ENCODE data around the gene IYD.
A peak's percentile ranks its signal among the peaks of the same experiment; 100 is the strongest.

The IYD gene

GRCh38 chr6:150327117-150327774, 41.6 kb upstream of the IYD start:
- TF ChIP-seq CTCF (conservative IDR thresholded peaks at IDR 0.05) = no peak
- H3K27ac ChIP-seq = no peak overlapping the region

- no peak overlapping the region for H3K27ac ChIP-seq
- TF ChIP-seq CTCF (conservative IDR thresholded peaks at IDR 0.05) = no peak
These were observed 39.9 kb upstream of the IYD start for GRCh38 chr6:150328744-150329405.

GRCh38 chr6:150331344-150331743, 37.5 kb upstream of the IYD start:
- H3K27ac ChIP-seq = no peak overlapping the region
- no peak for TF ChIP-seq CTCF (conservative IDR thresholded peaks at IDR 0.05)

- H3K27ac ChIP-seq = no peak overlapping the region
- no peak for TF ChIP-seq CTCF (conservative IDR thresholded peaks at IDR 0.05)
These were observed 35.8 kb upstream of the IYD start for GRCh38 chr6:150332939-150333584.

GRCh38 chr6:150333585-150333941, 35.2 kb upstream of the IYD start:
- TF ChIP-seq CTCF (conservative IDR thresholded peaks at IDR 0.05) = no peak

GRCh38 chr6:150334790-150335783, 33.7 kb upstream of the IYD start:
- TF ChIP-seq CTCF (conservative IDR thresholded peaks at IDR 0.05) = peak; percentile 91
- no peak overlapping the region for H3K27ac ChIP-seq

More at GRCh38 chr6:150333585-150333941, 35.2 kb upstream of the IYD start:
- H3K27ac ChIP-seq = no peak overlapping the region
